Stimulated activated CD4-positive, alpha-beta T cell treated with anti-CD3 and anti-CD28 coated beads, Interleukin-4, amount 100 ng/mL, for 4 hours (primary cell): ENCODE data around the gene CLEC20A.
"Not testable (repeated sequence)": the region's sequence is repeated elsewhere in the genome, so short reads cannot be mapped to it uniquely, and the experiment has no call there.

Source experiments
- DNase-seq, 2 experiments: peaks; one replicate each; pipeline ENCODE4 v3.0.0-alpha.2; 2020

Gene CLEC20A

DNA sequence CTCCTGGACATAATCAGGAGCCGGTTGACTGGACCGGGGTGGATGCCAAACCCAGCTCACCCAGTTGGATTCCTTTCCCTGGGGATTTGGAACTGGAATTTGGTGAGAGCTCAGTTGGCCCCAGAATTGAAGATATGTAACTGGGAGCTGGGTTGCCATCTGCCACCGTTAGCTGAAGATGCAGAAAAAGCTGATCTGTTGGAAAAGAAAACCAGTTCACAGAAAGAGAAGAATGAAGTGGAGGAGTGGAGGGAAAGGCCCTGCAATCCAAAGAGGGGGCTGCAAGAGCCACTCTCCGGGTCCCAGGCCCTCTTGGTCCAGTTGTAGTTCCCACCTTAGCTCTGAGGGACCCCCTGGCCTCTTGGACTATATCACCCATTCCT, 32.2 kb upstream of the CLEC20A start:
- no peak for DNase-seq

DNA sequence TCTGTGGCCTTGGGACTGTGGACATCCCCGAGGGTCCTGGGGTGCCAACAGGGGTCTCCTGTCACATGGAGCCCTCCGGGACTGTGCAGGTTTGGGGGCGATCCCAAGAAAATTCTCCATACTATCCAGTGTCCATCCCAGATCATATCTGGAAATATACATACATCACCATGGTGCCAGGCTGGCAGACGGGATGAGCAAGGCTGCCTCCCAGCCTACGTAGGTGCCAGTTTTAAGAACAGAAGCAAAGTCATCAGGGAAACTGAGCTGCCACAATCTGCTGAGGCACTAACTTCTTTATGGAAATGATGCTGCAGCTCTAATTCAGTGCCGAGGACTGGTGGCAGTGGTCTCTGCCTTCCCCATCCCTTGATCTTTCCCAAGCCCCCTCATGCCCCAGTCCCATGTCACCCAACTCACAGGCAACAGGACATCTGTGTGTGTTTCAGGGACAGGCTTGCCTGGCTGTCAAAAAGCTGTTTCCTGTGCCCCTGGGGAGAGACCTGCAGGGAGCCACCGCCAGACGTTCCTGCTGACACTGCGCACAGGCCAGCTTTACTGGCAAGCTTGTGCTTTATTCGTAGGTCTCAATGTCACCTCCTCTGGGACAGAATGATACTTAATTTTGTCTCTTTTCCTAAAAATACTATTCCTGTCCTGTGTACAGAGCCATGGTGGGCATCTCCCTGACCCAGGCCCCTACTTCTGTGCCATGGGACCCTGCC, 31.6 kb upstream of the CLEC20A start:
- no peak for DNase-seq

DNA sequence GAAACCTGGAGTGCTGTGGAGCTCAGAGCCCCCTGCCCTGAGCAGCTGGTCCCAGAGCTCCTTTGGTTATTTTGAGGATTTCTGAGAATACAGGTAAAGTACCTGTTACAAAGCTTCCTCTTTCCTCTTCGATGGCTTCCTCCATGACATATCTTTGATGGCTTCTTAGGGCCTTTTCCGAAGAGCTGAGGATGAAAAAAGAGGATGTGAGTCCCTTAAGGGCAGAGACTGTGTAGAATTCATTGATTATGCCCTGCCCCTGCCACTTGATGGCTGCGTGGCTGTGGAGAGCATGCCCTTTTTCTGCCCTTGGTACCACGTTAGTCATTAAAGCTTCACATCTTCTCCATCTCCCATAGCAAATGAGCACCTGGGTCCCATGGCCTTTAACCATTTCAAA, 30.4 kb upstream of the CLEC20A start:
- no peak for DNase-seq

DNA sequence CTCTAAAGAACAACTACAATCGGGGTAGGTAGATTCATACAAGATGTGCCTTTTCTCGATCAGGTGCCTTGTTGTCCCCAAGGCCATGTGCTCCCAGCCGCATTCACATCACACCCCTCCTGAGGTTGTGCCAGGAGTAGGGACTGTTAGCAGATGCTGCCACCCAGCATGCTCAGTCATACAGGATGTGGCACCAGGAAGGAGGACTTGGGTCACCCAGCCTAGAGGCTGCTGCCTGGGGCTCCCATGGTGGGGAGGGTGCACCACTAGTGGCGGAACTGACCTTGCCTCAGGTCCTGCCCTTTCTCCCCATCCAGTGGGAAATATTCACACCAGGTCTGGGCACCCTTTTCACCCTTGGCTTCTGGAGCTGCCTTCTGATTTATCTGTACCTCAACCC, 24.5 kb upstream of the CLEC20A start:
- DNase-seq, result no peak

DNA sequence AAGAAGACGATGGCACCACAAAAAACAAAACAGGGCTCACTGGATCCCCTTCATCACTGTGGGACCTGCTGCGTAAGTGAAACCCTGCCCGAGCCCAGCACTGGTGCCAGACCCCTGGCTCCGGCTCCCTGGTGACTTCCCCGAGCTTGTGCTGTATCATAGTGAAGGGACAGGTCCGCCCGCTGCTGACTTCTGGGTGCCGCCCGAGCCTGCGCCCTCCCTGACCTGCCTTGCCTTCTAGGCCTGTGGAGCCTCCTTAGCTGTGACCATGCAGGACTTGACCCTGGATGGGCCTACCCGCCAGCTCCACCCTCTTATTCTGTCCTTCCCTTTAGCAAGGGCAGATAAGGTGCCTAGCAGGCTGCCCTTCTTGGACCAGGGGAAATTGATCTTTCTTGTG, 24.0 kb upstream of the CLEC20A start:
- DNase-seq, result no peak

DNA sequence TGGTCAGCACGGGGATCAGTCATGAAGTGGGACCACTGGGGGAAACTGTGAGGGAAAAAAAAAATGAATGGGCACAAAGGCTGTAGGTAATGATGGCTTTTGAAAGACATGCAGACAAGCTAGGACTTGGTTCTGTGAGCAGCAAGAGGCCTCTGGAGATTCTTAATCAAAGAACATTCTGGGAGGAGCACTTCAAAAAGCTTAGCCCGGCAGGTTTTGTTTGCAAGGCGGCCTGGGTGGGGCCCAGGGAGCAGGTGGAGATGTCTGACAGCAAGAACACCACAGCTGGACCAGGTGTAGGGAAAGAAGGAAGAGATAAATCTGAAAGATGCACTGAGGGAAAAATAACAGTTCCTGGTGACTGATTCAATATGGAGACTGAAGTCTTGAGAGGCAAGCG, 22.1 kb upstream of the CLEC20A start:
- no peak for DNase-seq

DNA sequence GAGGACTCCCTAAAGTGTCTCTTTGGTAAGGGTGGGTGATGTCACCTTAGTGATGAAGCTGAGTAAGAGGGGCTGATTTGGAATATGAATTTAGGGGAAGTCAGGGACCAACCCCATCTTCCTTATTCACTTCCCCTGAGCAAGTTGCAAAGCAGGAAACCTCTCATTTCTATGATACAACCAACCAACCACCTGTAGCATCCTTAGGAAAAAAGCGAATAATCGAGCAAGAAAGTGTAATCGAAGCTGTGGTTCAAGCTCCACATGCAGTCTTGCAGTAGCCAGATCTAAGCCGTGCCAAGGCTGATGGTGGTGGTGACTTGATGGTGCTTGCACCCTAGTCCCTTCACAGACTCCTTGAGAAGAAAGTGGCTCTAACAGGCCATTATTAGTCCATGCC, 19.3 kb upstream of the CLEC20A start:
- no peak for DNase-seq

DNA sequence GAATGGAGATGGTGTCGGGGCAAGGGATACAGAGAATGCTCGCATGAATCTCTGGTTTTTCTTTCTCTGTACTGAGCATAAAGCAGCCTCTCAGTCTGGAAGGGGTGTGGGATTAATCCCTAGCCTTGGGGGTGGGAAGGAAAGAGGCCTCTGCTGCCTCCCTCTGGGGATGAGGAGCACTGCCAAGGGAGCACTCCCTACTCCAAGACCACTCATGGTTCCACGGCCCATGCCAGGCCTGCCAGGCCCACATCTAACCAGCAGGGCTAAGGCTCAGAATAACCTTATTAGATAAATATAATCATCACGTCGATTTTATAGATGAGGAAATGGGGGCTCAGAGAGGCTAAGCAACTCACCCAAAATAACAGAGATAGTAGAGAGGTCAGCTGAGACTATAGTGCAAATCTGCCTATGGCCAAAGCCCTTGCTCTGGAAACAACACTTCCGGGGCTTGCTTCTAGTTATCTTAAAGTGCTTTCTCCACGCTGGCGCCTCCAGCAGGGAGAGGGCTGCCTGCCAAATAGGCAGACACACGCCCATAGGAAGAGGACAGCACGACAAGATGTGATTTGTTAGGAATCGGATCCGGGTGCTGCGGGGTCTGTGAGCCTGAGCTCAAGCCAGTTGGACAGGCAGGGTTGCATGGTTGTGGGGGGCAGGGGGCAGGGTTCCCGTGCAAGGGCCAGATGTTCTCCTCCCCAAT, 16.7 kb upstream of the CLEC20A start:
- no peak for DNase-seq

DNA sequence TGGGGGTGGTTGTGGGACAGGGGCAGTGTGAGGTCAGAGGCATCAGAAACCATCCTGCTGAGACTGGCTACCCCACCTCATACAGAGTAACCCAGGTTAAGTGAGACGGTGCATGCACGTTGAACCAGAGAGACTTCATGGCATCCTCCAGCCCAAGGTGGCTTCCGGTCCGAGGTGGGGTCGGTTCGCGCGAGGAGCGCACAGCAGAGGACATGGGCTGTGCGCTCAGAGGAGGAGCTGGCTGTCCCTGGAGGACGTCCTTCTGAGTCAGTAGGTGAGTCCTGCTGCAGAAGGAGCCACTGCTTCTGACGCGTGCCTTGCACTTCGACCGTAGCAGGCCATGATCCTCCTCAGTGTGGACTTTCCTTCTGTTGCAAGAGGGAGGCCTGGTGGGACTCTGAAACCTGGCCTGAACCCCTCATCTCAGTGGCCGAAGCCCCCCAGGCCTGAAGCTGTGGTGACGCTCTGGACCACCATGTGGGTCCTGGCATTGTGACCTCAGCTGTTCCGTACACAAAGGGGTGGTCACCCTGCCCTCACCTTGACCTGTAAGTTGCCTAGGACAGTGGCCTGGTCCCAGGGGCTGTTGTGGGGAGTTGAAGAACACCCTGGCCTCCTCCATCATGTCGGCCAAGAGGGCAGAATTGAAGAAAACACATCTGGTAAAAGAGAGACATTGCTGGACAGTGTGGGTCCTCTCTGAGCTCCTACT, 16.0 kb upstream of the CLEC20A start, which contains the start of gene TEX35:
TSS of gene TEX35 (plus strand) at position 544 of the 712 bp plus-strand sequence. CDS start at position 624, 80 bp downstream.
- DNase-seq, result no peak

DNA sequence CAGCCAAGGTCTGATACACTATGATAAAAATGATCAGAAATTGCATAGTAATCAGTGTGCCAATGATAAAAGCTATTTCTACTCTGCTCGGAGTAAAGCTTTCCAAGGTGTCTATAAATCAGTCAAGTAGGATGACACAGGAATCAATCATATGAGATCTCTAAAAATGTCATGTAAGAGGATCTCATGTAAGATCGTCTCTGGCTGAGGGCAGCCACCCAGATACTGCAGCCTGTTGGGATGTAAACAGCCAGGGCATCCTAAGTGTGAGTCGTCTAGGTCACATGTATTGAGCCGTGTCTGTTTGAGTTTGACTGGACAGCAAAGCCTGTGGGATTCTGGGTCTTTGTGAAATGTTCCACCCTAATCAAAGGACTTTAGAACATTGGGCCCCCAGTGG, 13.4 kb upstream of the CLEC20A start:
- no peak for DNase-seq

DNA sequence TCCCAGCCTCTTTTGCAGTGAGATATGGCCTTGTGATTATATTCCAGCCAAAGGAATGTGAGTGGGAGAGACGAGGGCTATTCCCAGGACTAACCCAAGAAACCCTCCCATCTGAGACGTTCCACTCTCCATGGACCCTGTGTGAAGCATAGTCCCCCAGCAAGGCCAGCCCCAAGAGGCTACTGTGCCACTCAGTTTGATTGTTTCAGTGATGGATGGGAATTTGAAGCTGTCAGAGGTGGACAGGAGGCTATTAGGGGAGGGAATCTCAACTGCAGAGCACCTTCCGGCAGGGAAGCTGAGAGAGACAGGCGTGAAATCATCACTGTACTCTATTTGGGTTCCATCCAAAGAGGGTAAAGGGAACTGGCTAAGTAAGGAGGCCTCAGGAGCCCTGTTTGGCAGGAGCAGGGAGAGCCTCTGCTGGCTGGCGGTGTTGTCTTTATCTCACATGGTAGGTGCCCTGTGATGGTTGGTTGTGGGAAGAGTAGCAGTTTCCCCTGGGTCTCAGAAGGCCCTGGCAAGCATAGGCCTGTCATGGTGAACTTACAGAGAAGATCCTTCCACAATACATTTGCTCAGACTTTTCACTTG, 12.7 kb upstream of the CLEC20A start:
- no peak for DNase-seq

DNA sequence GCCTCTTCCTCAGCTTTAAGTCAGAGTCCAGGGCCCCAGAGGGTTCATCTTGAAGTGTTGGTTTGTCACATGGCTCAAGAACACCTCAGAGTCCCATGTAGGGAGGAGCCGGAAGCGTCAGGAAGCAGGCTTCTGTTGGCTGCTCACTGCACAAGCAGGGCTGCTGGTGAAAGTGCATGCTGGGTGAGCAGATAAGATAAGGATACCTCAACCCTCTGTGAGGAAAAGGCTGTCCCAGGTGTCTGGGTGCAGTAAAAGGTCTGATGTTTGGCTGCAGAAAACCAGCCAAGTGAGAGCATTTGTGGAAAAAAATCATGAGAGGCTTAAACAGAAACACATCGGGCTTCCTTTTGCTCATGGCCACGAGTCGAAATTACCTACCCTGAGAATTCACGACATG, 9.9 kb upstream of the CLEC20A start:
- no peak for DNase-seq

DNA sequence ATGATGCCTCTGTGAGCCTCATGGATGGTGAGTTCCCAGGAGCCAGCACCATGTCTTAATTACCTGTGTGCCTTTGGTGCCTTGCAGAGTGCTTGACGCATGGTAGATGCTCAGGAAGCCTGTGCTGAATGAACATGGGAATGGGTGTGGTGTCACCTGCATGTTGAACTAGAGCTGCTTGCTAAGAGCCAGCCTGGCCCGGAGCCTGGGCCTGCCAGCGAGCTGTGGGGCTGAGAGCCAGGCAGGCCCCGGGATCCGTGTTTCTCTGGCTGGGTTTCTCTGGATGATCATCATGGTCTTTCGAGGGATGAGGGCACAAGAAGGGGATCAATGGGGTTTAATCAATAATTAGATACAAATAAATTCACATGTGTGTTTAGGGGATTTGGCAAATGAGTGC, 9.4 kb upstream of the CLEC20A start:
- no peak for DNase-seq

DNA sequence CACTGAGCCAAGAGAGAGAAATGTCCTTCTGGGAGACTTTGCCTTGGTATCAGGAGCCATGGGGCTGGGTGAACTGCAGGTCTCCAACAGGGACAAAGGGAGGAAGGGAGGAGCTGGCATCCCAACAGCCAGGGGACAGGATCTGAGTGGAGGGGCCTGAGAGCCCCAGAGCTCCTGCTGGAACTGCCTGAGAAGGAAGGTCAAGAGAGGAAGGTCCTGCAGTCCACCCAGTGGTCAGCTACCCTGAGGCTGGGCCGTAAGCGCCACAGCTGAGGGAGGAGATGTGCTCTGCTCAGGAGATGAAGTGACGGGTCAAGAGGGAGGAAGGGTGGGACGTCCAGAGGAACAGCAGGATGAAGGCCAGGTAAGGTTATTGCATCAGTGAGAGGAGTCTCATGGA, 7.5 kb upstream of the CLEC20A start:
- no peak for DNase-seq

DNA sequence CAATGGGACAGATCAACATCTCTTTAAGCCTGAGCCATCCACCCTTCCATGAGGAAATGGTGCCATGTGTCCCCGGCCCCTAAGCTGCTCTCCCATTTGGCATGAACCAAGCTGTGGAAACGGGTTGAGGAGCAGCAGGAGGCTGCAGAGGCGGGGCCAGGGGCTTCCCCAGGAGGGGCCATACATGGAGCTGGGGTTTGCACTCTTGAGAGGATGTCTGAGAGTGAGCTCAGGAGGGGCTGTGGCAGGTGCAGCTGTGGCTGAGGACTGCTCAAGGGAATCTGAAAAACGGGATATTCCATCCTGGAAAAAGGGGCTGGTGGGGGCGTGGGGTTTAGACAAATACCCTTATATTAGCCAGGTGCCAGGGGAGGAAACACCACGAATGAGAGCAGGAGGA, 7.1 kb upstream of the CLEC20A start:
- DNase-seq, result no peak

DNA sequence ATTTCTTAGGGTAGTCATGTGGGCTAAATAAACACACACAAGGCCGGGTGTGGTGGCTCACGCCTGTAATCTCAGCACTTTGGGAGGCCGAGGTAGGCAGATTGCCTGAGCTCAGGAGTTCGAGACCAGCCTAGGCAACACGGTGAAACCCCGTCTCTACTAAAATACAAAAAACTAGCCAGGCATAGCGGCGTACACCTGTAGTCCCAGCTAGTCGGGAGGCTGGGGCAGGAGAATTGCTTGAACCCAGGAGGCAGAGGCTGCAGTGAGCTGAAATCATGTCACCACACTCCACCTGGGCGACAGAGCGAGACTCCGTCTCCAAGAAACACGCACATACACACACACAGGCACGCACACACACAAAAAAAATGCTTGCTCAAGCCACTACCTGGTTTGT, 6.6 kb upstream of the CLEC20A start:
- not testable (repeated sequence) for DNase-seq

DNA sequence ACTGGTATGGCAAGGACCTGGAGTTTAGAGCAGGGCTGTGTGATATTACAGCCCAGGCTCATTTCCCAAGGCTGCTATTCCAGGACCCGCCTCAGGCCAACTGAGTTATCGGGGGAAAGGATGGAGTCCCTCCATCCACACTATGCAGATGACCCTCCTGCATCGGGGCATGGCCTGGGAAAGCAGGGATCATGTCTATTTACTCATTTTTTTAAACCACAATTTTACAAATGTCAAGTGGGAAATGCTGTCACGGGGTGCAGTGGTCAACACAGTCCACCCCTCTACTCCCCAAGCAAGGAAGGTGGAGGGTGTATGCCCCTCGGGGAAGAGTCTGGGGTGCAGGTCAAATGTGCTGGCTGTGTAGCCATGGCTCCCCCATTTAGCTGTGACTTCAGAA, 6.1 kb upstream of the CLEC20A start:
- DNase-seq, result no peak

DNA sequence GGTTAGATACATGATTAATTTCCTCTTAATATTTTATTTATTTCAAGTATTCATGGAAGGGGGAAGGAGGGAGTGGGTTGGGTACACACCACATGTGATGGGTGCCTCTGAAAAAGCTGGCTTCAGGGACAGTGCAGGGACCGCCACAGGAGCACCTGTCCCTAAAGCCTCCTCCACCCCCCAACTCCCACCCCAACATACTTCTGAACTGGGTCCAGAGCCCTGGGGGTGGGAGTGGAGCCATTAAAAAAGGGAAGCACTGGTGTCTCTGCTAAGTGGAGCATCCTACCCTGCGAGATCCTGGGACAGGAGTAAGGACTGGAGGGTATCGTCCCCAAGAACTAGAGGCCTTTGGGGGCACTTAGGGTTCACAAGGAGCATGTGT, 5.6 kb upstream of the CLEC20A start:
- no peak for DNase-seq

DNA sequence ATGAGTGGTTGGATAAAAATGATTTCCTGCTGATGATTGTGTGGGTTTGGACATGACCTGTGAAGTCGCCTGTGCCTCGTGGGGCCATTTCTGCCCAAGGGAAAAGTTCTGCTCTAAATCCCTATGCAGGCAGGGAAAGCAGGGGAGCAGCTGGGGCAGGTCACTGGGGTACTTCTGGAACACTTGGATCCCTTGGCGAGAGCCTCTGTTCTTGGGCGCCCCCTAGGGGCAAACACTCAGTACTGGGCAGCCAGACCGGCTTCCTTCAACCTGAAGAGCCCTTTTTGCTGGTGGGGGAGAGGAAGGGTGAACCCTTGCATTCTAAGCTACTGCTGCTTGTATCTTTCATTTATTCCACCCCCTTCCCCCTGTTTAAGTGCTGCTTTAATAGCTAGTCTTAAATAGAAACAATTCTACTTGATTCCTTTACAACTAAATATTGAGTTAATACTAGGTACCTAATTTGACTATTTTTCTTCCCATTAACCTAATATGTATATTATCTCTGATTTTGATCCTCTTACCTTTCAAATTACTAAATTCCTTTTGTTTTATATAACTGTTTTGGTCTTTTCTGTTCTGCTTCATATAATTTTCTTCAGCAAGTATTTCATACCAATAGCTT, 5.1 kb upstream of the CLEC20A start:
- peak; percentile 14 to 35 for DNase-seq

DNA sequence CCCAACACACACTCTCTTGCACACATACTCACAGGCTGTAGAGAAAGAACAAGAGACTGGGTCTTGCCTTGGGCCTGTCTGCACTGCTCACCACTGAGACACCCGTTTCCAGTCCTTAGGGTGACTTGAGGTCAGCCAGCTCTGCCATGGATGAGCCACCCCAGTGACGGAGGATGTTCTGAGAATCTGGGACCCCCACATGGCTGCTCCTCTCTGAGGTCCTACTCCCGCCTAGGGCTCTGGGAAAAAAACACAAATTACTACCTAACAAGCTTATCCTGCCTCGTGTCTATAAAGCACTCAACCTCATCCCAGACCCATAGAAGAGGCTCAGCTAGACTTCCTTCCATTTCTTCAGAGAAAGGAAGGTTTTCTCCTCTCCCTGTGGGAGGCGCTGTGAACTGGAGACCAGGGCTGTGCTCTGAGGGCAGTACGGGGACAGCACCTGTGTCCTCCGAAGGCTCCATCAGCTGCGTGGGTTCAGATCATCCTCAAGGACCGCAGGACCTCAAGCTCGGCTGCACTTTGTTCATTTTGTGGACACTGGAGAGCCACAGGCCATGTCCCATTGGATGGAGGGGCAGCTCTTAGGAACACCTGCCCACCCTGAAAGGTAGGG, 4.3 kb upstream of the CLEC20A start:
- no peak for DNase-seq

DNA sequence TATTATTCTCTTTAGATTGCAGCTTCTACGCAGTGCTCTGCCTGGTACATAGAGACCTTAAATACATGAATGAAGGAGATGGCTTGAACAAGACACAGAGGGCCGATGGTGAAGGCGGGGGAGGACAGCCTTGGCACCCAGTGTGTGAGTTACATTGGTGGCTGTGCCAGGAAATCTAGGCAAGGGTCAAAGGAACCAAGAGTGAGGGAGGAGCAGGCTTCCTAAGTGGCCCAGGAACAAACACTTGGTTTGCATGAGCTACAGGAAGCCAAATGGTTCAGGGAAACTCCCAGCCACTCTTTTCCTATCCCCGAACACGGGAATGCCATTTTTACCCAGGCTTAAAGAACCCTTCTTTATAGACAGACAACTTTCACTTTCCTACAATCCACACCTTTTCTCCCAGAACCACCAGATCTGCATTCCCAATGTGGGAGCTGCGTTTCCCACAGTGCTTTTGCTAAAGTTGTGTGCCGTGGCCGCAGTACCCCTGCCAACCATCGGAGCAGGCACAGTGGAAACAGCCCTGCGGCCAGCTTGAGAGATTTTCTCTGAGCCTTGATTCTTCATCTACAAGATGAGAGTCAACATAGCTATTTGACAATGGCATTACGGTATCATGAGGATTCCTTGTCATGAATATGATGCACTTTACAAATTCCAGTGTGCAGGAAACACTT, 3.5 kb upstream of the CLEC20A start:
- DNase-seq, result no peak
